ENCODE results near the gene SMYD3. TPM values are rescaled to one million over a fixed set of nuclear protein-coding genes. Genes with fewer than 3 reads are reported as not detected.

Gene SMYD3
- total and polyA plus RNA-seq, 2 of the 13 experiments (the other 11 are each of a cell fraction or from before 2014, with no cell fraction given), result 27.7 to 35.8 TPM

DNA sequence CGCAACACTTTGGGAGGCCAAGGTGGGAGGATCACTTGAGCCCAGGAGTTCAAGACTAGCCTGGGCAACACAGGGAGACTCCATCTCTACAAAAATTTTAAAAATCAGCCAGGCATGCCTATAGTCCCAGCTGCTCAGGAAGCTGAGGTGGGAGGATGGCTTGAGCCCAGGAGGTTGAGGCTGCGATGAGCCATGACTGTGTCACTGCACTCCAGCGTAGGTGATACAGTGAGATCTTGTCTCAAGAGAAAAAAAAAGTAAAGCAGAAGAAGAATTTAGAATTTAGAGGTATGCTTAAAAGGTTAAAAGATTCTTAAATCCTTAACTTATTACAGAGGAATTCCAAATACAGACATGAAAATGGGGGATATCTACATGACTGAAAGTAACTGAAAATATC, 79.5 kb downstream of the SMYD3 start (continued):
- TF ChIP-seq ZNF883 (CRISPR knock-in tag; IDR thresholded peaks at IDR 0.05; ENCODE audit: not compliant biosample characterization) (no peak), ZNF501 (CRISPR knock-in tag; IDR thresholded peaks at IDR 0.05) (no peak), ZFAT (CRISPR knock-in tag; conservative IDR thresholded peaks at IDR 0.05) (no peak), ZFP37 (CRISPR knock-in tag; IDR thresholded peaks at IDR 0.05; ENCODE audit: borderline replicate concordance) (no peak), PHF5A (CRISPR knock-in tag; IDR thresholded peaks at IDR 0.05; ENCODE audit: low read depth, unreplicated experiment) (no peak)

DNA sequence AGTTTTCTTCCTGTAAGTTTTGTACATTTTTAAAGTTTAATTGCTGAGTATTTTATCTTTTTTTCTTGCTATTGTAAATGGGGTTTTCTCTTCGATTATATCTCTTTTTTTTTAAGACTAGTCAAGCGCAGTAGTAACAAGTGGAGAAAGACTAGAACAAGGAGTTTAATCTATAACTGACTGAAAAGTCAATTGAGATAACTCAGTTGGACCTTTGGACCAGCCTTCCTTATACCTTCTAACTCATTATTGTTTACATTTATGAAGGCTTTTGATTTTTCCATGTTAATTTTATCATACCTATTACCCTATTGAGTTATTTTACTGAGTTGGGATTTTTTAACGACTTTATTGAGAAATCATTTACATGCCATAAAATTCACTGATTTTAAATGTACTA, 81.2 kb downstream of the SMYD3 start:
- FAIRE-seq (no peak), DNase-seq (ENCODE audit: low spot score) (no peak), ATAC-seq (no peak)
- Histone ChIP-seq H3K4me2 (ENCODE audit: low read depth, low read length) (no peak overlapping the region), H3K27ac (ENCODE audit: extremely low read length, insufficient read depth, low read length) (no peak overlapping the region), H3K4me3 (replicated peaks in 1 of 3; ENCODE audit: insufficient read depth in 1 of 3, low read depth in 2 of 3, low read length in 3 of 3) (no peak overlapping the region), H3K9me3 (ENCODE audit: low read length) (no peaks in the 10 kb centered on the region), H2AFZ (ENCODE audit: low read length) (no peak overlapping the region), H3K36me3 (replicated peaks in 1 of 2; ENCODE audit: control insufficient read depth in 1 of 2, insufficient read depth in 2 of 2, low read length in 2 of 2) (no peaks in the 10 kb centered on the region), H3K9ac (ENCODE audit: insufficient read depth, low read depth, low read length) (no peak overlapping the region), H4K20me1 (ENCODE audit: insufficient read depth, low read length) (no peaks in the 10 kb centered on the region), H3K79me2 (ENCODE audit: insufficient read depth, low read length) (no peaks in the 10 kb centered on the region), H3K4me1 (ENCODE audit: insufficient read depth, low read length) (peaks cover 11% of the 10 kb centered on the region), H3K27me3 (ENCODE audit: control insufficient read depth in 1 of 2, insufficient read depth in 2 of 2, low read length in 2 of 2) (no peaks in the 10 kb centered on the region)
- intact Hi-C loops (cut with micrococcal nuclease; ENCODE audit: unreplicated experiment), result no loop called here
- in situ Hi-C loops (cut with HindIII; ENCODE audit: extremely low pct_ligation_motif_present, low pct_unique_long_range_greater_than_20kb), result no loop called here
- POLR2A ChIA-PET, result no interaction called here
- BruUV-seq (replicated peaks), result no TSS peak
- CTCF ChIA-PET (ENCODE audit: low intra/inter-chr PET ratio, low total read pairs), result no interaction called here
- WGBS (ENCODE audit: low lambda C conversion rate), result 60% methylated on average over 3 of the region's 3 CpGs
- no peak for TF ChIP-seq RAD51 (IDR thresholded peaks at IDR 0.05; ENCODE audit: borderline replicate concordance)
- no peak for TF ChIP-seq NCOA5 (CRISPR knock-in tag; IDR thresholded peaks at IDR 0.05)
- TF ChIP-seq RCOR2 (CRISPR knock-in tag; IDR thresholded peaks at IDR 0.05), result no peak
- TF ChIP-seq ZNF264 (CRISPR knock-in tag; IDR thresholded peaks at IDR 0.05), result no peak
